Measurements from ENCODE around the gene ZNF207.
A peak's percentile ranks its signal among the peaks of the same experiment; 100 is the strongest.
"Not testable (repeated sequence)": the region's sequence is repeated elsewhere in the genome, so short reads cannot be mapped to it uniquely, and the experiment has no call there.

The ZNF207 gene

GRCh38 chr17:32383926-32384434 is 34.0 kb downstream of the ZNF207 start:
- Histone ChIP-seq H3K27ac (no peak overlapping the region), H3K9me3 (no peaks in the 10 kb centered on the region), H4K20me1 (peaks cover 50% of the 10 kb centered on the region), H3K4me2 (no peak overlapping the region), H3K36me3 (peaks cover 66% of the 10 kb centered on the region), H3K4me1 (no peaks in the 10 kb centered on the region), H3K27me3 (no peaks in the 10 kb centered on the region), H3K9ac (no peak overlapping the region), H3K4me3 (no peak overlapping the region)
- no peak for TF ChIP-seq Cebpa-rat (IDR thresholded peaks at IDR 0.05)

DNA sequence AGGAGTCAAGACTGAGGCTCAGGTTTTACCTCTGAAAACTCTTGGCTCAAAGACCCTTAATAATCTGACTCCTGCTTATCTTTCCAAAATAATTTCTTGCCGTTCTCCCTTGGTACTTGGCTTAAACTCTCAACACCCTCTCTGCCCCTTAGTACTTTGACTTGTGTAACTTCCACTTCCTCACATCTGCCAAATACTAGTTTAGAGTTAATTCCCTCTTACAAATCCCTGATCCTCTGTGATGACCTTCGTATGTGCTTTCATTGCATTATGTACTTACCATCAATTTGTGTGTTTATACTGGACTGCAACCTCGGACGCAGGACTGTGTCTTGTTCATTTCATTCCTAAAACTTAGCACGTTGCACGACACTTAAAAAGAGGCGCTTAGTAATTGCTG is 35.2 kb downstream of the ZNF207 start:
- no peak overlapping the region for H3K9ac ChIP-seq
- H3K27me3 ChIP-seq = no peaks in the 10 kb centered on the region
- H4K20me1 ChIP-seq = peaks cover 38% of the 10 kb centered on the region; the same call in 1 of the 2 replicates
- no peak overlapping the region for H3K4me3 ChIP-seq
- H3K4me1 ChIP-seq = no peaks in the 10 kb centered on the region
- H3K27ac ChIP-seq = no peak overlapping the region
- H3K4me2 ChIP-seq = no peak overlapping the region
- no peak for TF ChIP-seq Cebpa-rat (IDR thresholded peaks at IDR 0.05)
- no peaks in the 10 kb centered on the region for H3K9me3 ChIP-seq
- H3K36me3 ChIP-seq = peaks cover 58% of the 10 kb centered on the region

DNA sequence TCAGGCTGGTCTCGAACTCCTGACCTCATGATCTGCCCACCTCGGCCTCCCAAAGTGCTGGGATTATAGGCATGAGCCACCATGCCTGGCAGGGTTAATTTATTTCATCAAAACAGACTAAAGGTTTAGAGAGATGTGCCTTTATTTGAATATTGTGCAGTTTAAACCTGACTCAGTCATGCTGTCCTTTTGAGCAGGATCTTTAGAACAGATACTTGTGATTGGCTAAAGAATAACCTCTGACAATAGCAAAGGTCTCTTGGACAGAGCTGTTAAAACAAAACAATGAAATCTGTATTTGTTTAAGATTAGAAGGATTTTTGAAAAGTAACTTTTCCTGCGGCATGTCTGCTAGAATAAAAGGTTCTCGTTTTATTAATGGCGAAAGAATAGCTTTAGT is 36.0 kb downstream of the ZNF207 start:
- no peaks in the 10 kb centered on the region for H3K4me1 ChIP-seq

DNA sequence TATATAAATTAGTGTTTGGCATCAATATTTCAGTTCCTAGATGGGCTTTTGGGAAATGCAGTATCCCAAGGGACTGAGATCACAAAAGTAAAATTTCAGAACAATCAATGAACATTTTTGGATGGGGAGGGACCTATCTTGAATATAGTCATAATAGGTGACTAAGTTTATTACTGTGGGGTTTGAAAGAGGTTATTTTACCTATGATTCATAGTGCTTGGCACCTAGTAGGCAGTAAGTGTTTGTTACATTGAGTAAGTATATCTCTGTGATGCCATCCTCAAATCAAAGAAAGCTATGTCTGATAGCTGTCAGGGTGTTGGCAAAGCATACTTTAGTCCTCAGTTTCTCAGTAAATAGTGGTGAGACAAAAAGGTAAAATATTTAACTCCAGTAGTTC is 36.9 kb downstream of the ZNF207 start:
- no peak overlapping the region for H3K4me3 ChIP-seq
- TF ChIP-seq Cebpa-rat (IDR thresholded peaks at IDR 0.05) = no peak
- H4K20me1 ChIP-seq = peaks cover 25% of the 10 kb centered on the region; the same call in 1 of the 2 replicates
- no peaks in the 10 kb centered on the region for H3K27me3 ChIP-seq
- no peak overlapping the region for H3K27ac ChIP-seq
- H3K4me1 ChIP-seq = no peaks in the 10 kb centered on the region
- no peaks in the 10 kb centered on the region for H3K9me3 ChIP-seq
- no peak overlapping the region for H3K9ac ChIP-seq
- no peak overlapping the region for H3K4me2 ChIP-seq
- peaks cover 43% of the 10 kb centered on the region for H3K36me3 ChIP-seq

More for the DNA sequence above, 36.0 kb downstream of the ZNF207 start:
- H3K4me2 ChIP-seq = no peak overlapping the region
- H3K36me3 ChIP-seq = peaks cover 50% of the 10 kb centered on the region
- H3K4me3 ChIP-seq = no peak overlapping the region
- H4K20me1 ChIP-seq = peaks cover 30% of the 10 kb centered on the region; the same call in 1 of the 2 replicates
- H3K9ac ChIP-seq = no peak overlapping the region
- no peaks in the 10 kb centered on the region for H3K9me3 ChIP-seq
- H3K27me3 ChIP-seq = no peaks in the 10 kb centered on the region
- no peak for TF ChIP-seq Cebpa-rat (IDR thresholded peaks at IDR 0.05)
- H3K27ac ChIP-seq = no peak overlapping the region

DNA sequence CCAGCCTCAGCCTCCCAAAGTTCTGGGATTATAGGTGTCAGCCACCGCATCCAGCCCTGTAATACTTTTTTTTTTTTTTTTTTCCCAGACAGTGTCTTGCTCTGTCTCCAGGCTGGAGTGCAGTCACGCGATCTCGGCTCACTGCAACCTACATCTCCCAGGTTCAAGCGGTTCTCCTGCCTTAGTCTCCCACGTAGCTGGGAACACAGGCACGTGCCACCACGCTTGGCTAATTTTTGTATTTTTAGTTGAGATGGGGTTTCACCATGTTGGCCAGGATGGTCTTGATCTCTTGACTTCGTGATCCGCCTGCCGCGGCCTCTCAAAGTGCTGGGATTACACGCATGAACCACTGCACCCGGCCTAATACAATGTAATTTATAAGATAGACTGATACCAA is 38.2 kb downstream of the ZNF207 start:
- H3K27ac ChIP-seq, H3K9ac ChIP-seq, H3K27me3 ChIP-seq, H3K9me3 ChIP-seq, H3K4me1 ChIP-seq, H3K4me2 ChIP-seq, H3K4me3 ChIP-seq: not testable (repeated sequence)
- Histone ChIP-seq H4K20me1 (peaks cover 12% of the 10 kb centered on the region; the same call in 1 of the 2 replicates), H3K36me3 (peaks cover 33% of the 10 kb centered on the region)

DNA sequence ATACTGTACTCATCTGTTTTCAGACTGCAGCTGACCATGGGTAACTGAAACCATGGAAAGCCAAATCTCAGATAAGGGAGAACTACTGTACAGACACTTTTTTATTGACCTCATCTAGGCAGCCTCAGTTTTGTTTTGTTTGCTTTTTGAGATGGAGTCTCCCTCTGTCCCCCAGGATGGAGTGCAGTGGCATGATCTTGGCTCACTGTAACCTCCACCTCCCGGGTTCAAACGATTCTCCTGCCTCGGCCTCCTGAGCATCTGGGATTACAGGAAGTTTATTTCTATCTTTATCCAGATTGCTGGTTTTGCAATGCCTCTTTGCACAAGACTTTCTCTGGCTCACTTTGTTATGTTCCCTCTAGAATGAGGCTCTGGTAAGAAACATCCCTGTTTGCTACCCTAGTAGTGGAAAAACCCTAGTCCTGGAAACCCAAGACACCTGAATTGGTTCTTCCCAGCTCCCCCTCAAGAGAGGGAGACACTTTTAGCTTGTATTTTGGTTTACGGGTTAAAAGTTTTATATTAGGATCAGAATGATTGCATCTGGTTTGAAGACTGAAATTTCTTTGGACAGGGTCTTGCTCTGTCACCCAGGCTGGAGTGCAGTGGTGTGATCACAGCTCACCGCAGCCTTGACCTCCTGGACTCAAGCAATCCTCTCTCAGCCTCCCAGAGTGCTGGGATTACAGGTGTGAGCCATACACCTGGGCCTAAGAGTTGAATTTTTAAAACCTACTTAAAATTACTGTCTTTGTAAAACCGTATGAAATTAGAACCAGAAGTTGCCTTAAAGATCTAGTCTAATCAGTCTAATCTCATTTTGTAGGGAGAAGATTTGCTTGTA is 38.9 kb downstream of the ZNF207 start:
- Histone ChIP-seq H3K9me3 (no peaks in the 10 kb centered on the region), H4K20me1 (peaks cover 5% of the 10 kb centered on the region; the same call in 1 of the 2 replicates), H3K9ac (no peak overlapping the region), H3K36me3 (peaks cover 26% of the 10 kb centered on the region), H3K27me3 (no peaks in the 10 kb centered on the region), H3K27ac (no peak overlapping the region), H3K4me2 (no peak overlapping the region), H3K4me1 (no peaks in the 10 kb centered on the region), H3K4me3 (no peak overlapping the region)
- no peak for TF ChIP-seq Cebpa-rat (IDR thresholded peaks at IDR 0.05)

- no peaks in the 10 kb centered on the region for H4K20me1 ChIP-seq
- H3K9me3 ChIP-seq = no peaks in the 10 kb centered on the region
- H3K27ac ChIP-seq = no peak overlapping the region
- no peak overlapping the region for H3K4me2 ChIP-seq
- no peak overlapping the region for H3K4me3 ChIP-seq
- no peaks in the 10 kb centered on the region for H3K4me1 ChIP-seq
- peaks cover 15% of the 10 kb centered on the region for H3K36me3 ChIP-seq
- TF ChIP-seq Cebpa-rat (IDR thresholded peaks at IDR 0.05) = no peak
- H3K27me3 ChIP-seq = no peaks in the 10 kb centered on the region
- no peak overlapping the region for H3K9ac ChIP-seq
Measured at GRCh38 chr17:32393904-32394303, 43.9 kb downstream of the ZNF207 start.

DNA sequence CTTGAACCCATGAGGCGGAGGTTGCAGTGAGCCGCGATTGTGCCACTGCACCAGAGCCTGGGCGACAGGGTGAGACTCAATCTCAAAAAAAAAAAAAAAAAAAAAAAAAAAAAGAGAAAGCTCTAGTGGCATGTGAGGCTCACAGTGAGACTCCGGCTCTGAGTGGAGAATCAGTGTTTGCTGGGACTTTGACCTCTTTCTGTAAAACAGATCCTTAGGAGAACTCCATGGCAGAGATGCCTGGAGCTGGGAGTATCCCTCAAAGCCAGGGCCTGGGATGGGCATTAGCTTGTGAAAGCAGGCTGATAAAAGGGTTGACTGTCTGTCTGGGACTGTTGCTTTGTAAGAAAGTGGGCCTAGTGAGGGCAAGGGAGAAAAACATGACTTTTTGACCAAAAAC is 46.4 kb downstream of the ZNF207 start:
- Histone ChIP-seq H3K36me3 (peaks cover 15% of the 10 kb centered on the region; the same call in 1 of the 2 replicates), H3K9ac (no peak overlapping the region), H3K27ac (no peak overlapping the region), H3K9me3 (no peaks in the 10 kb centered on the region), H3K27me3 (no peaks in the 10 kb centered on the region), H3K4me1 (no peaks in the 10 kb centered on the region), H4K20me1 (no peaks in the 10 kb centered on the region), H3K4me3 (no peak overlapping the region), H3K4me2 (no peak overlapping the region)
- no peak for TF ChIP-seq Cebpa-rat (IDR thresholded peaks at IDR 0.05)

DNA sequence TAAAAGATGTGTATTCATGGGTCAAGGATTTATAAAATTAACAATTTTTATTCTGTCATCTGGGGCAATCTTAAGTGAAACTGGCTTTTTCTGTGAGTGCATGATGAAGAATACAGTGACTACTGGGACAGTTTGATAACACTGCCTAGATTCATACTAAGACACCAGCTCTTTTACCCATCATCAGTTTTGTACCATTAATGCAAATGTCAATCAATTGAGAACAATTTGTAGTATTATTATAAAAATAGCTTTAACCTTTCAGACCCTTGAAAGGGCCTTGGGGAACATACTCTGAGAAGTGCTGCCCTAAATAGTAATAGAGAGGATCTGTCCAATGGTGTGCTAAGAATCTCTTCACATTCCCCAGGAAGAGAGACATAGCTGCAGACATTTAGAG is 49.0 kb downstream of the ZNF207 start:
- Histone ChIP-seq H3K4me1 (no peaks in the 10 kb centered on the region), H3K27me3 (no peaks in the 10 kb centered on the region), H3K9me3 (no peaks in the 10 kb centered on the region), H3K36me3 (peaks cover 11% of the 10 kb centered on the region; the same call in 1 of the 2 replicates), H3K4me2 (no peak overlapping the region), H3K9ac (no peak overlapping the region), H4K20me1 (no peaks in the 10 kb centered on the region), H3K27ac (no peak overlapping the region), H3K4me3 (no peak overlapping the region)
- no peak for TF ChIP-seq Cebpa-rat (IDR thresholded peaks at IDR 0.05)

- H3K9ac ChIP-seq, H3K27ac ChIP-seq, H3K36me3 ChIP-seq, H3K4me3 ChIP-seq, H3K27me3 ChIP-seq, H4K20me1 ChIP-seq, H3K9me3 ChIP-seq: not testable (repeated sequence)
- Histone ChIP-seq H3K4me1 (peaks cover 24% of the 10 kb centered on the region), H3K4me2 (peak overlapping the region; percentile 33; the same call in 1 of the 2 replicates)
Measured at GRCh38 chr17:32410085-32410484, 60.1 kb downstream of the ZNF207 start.
